Measurements from ENCODE around the gene ALPL. TPM values are rescaled to one million over a fixed set of nuclear protein-coding genes. Genes with fewer than 3 reads are reported as not detected.
"Not testable (repeated sequence)": the region's sequence is repeated elsewhere in the genome, so short reads cannot be mapped to it uniquely, and the experiment has no call there.

Gene ALPL
- total RNA-seq, 8 experiments from 2014 or later, result 0.25 to 19.7 (median 3.0) TPM

DNA sequence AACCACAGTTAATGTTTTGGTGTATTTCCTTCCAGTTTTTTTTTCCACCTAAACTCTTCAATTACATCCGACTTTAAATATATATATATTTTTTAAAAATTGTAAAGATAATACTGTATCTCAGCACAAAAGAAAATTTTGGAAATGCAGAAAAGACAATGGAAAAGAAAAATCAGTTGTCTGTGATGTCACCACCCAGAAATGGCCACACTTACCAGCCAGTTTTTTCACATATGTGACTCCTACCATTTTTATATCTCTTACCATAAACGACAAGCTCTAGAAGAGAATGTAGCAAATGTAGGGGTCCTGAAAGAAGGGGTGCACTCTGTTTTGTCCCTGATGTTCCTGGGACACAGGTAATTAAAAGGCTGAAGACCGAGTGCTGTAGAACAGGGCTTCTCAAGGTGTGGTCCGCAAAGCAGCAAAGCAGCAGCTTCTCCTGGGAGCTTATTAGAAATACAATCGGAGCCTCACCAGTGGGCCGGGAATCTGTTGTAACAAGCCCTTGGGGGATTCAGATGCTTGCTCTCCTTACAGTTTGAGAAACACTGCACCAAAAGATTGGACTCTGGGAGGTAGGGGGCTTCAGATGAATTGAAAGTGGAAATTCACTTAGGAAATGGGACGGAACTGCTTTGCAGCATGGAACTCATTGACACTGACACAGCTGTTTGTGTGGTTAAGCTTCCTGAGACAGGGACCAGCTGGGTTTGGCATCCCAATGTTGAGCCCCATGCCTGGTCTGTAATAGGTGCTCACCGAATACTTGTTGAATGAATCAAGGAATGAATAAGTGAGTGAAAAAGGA, 44.1 kb downstream of the ALPL start:
- Histone ChIP-seq H3K4me3 (no peak overlapping the region), H3K4me1 (replicated peaks in 1 of 2) (peaks cover 5 to 8% of the 10 kb centered on the region in 2 donors), H3K27ac (peak overlapping the region in 1 of 2 donors; percentile 13)
- no peak for ATAC-seq (replicated peaks in 6 of 8)
- in situ Hi-C loops (cut with MboI; ENCODE audit: low pct_unique_long_range_greater_than_20kb in 2 of 9, low sequenced_read_pairs in 9 of 9, unreplicated experiment in 9 of 9), result loop anchor here in 1 of 9 experiments (25.0 kb wide), 1 partner anchor 191 kb away; no protein-coding TSS in a partner anchor
- 14 to 74% (median 41%) methylated on average over 2 to 8 of the region's 8 CpGs for WGBS, 10 experiments

DNA sequence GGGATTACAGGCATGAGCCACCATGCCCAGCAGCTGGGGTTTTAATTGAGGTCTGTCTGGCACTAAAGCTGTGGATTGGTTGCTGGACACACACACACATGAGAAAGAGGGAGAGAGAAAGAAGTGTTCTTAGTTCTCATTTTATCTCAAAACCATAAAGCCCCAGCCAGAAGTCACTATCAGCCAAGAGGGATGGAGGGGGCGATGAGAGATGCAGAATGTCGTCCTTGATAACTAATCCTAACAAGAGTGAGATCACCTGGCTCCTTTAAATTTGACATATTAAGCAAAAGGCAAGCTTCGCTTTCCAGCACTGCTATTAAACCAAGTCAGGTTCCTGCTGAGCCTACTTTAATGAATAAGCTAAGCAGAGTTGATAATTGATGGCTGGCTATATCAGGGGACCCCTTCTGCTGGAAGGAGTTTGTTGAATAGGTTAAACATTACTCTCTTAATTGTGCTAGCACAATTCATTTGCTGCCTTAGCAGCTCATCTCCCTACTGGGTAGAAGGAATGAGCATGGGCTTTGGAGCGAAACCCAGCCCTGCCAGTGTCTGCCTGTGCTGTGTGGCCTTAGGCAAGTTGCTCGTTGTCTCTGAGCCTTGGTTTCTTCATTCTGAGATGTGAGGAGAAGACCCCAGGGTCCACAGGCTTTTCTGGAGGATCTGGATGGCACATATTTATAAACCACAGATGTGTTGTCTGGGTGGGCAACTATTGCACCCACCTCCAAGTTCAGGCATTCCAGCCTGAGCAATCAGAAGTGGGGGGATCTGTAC, 50.8 kb downstream of the ALPL start:
- Histone ChIP-seq H3K4me3 (no peak overlapping the region), H3K27ac (peak overlapping the region in 1 of 2 donors; percentile 15), H3K4me1 (replicated peaks in 1 of 2) (peaks cover 0 to 13% of the 10 kb centered on the region in 2 donors)
- peak in 1 of 8 experiments; percentile 27 for ATAC-seq (replicated peaks in 6 of 8)
- 48 to 82% (median 61%) methylated on average over 2 to 5 of the region's 5 CpGs; no CpG with 5 or more reads in 3 of the 10 experiments for WGBS, 10 experiments
- in situ Hi-C loops (cut with MboI; ENCODE audit: low pct_unique_long_range_greater_than_20kb in 2 of 9, low sequenced_read_pairs in 9 of 9, unreplicated experiment in 9 of 9), result loop anchor here in 1 of 9 experiments (25.0 kb wide), 1 partner anchor 198 kb away; no protein-coding TSS in a partner anchor

DNA sequence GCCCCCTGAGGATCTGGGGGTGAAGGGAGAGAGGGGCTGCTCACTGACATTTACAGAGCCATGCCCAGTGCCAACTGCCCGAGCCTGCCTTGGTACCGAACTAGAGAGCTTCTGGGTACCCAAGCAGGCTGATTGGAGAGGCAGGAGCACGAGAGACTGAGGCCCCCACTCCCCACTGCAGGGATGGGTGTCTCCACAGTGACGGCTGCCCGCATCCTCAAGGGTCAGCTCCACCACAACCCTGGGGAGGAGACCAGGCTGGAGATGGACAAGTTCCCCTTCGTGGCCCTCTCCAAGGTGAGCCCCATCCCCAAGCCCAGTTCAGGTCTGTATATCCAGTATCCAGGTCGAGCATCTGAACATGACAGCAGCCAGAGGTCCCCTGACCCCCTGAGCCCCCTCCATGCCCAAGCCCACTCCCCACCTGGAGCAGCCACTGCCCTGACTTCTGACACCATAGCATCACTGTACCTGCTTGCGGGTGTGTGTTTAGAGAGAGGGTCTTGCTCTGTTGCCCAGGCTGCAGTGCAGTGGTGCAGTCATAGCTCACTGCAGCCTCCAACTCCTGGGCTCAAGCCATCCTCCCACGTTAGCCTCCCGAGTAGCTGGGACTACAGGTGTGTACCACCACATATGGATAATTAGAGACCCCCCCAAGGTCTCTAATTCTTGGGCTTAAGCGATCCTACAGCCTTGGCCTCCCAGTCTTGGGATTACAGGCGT, 51.9 kb downstream of the ALPL start:
- H3K27ac ChIP-seq, result no peak overlapping the region
- ATAC-seq (replicated peaks in 6 of 8), result no peak
- in situ Hi-C loops (cut with MboI; ENCODE audit: low pct_unique_long_range_greater_than_20kb in 2 of 9, low sequenced_read_pairs in 9 of 9, unreplicated experiment in 9 of 9), result loop anchor here in 1 of 9 experiments (25.0 kb wide), 1 partner anchor 199 kb away; no protein-coding TSS in a partner anchor
- no peak overlapping the region for H3K4me3 ChIP-seq
- peaks cover 0 to 21% of the 10 kb centered on the region in 2 donors for H3K4me1 ChIP-seq (replicated peaks in 1 of 2)
- 83 to 100% (median 98%) methylated on average over 2 to 9 of the region's 12 CpGs; no CpG with 5 or more reads in 4 of the 10 experiments for WGBS, 10 experiments

DNA sequence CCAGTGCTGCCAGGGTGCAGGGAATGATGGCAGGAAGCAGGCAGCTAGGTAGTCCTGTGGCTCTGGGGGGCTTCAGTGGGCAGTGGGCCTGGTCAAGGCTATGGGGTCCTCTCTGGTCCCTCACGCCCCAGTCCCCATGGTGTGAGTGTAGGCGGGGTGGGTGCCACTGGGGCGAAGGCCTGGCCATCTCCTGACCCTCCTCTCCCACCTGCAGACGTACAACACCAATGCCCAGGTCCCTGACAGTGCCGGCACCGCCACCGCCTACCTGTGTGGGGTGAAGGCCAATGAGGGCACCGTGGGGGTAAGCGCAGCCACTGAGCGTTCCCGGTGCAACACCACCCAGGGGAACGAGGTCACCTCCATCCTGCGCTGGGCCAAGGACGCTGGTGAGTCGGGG, 53.7 kb downstream of the ALPL start:
- in situ Hi-C loops (cut with MboI; ENCODE audit: low pct_unique_long_range_greater_than_20kb in 2 of 9, low sequenced_read_pairs in 9 of 9, unreplicated experiment in 9 of 9), result loop anchor here in 1 of 9 experiments (25.0 kb wide), 1 partner anchor 201 kb away; no protein-coding TSS in a partner anchor
- Histone ChIP-seq H3K27ac (no peak overlapping the region), H3K4me1 (replicated peaks in 1 of 2) (peaks cover 0 to 21% of the 10 kb centered on the region in 2 donors), H3K4me3 (no peak overlapping the region)
- peak in 1 of 8 experiments; percentile 4 for ATAC-seq (replicated peaks in 6 of 8)
- WGBS, 10 experiments, result 40 to 100% (median 98%) methylated on average over 1 to 6 of the region's 15 CpGs; no CpG with 5 or more reads in 5 of the 10 experiments

DNA sequence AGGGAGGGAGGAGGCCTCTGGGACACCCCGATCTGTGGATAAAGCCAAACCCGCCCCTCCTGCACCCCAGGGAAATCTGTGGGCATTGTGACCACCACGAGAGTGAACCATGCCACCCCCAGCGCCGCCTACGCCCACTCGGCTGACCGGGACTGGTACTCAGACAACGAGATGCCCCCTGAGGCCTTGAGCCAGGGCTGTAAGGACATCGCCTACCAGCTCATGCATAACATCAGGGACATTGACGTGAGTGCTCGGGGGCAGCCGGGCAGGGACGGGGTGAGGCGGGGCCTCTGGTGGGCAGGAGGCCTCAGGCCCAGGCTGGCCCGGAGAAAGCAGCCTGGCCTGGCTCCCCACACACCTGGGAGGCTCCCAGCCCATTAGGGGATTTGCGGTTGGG, 54.7 kb downstream of the ALPL start:
- 90% methylated on average over 2 of the region's 17 CpGs; no CpG with 5 or more reads in 9 of the 10 experiments for WGBS, 10 experiments
- Histone ChIP-seq H3K4me3 (no peak overlapping the region), H3K4me1 (replicated peaks in 1 of 2) (peaks cover 0 to 26% of the 10 kb centered on the region in 2 donors), H3K27ac (no peak overlapping the region)
- in situ Hi-C loops (cut with MboI; ENCODE audit: low pct_unique_long_range_greater_than_20kb in 2 of 9, low sequenced_read_pairs in 9 of 9, unreplicated experiment in 9 of 9), result loop anchor here in 1 of 9 experiments (25.0 kb wide), 1 partner anchor 202 kb away; no protein-coding TSS in a partner anchor
- ATAC-seq (replicated peaks in 6 of 8), result no peak

DNA sequence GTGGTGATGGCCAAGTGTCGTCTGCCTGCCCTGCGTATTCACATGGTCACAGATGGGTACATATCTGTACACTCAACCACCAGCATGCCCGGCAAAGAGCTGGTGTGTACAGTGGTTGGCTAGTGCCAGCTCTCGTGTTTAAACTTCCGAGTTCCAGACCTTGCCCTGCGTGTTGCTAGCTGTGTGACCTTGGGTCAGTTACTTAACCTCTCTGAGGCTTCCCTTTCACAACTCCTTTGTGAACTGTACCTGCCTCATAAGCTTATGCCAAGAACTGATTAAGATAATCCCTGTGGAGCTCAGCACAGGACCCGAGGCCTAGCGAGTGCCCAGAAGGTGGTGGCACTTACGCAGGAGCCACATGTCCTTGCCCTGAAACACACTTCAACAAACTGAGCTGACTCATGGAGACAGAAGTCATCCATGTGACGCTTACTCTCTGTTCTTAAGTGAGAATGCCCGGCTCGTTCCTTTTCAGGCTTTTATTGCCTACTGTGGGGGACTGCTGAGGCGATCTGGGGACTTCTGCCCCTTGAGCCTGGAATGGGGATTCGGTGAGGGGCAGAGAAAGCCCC, 55.4 kb downstream of the ALPL start:
- H3K4me1 ChIP-seq (replicated peaks in 1 of 2), result peaks cover 0 to 25% of the 10 kb centered on the region in 2 donors
- H3K27ac ChIP-seq, result no peak overlapping the region
- in situ Hi-C loops (cut with MboI; ENCODE audit: low pct_unique_long_range_greater_than_20kb in 2 of 9, low sequenced_read_pairs in 9 of 9, unreplicated experiment in 9 of 9), result loop anchor here in 1 of 9 experiments (25.0 kb wide), 1 partner anchor 202 kb away; no protein-coding TSS in a partner anchor
- no peak overlapping the region for H3K4me3 ChIP-seq
- peak in 1 of 8 experiments; percentile 17 for ATAC-seq (replicated peaks in 6 of 8)
- 25 to 100% (median 86%) methylated on average over 1 to 11 of the region's 14 CpGs; no CpG with 5 or more reads in 3 of the 10 experiments for WGBS, 10 experiments

DNA sequence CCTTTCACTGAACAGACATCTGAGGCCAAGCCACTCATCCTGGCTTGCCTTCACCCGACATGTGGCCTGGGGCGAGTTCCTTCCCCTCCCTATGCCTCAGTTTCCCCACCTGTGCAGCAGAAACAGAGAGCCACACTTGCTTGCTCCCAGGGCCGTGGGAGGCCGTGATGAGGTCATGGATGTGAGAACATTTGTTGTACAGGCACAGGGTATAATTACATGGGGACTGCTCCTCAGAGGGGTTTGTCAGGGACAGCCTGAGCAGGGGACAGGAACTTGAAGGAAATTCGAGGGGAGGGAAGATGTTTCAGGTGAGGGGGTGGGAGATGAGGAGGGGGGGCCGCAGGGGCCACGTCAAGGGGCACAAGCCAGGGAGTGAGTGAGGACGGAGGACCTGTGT, 56.1 kb downstream of the ALPL start:
- 40 to 80% methylated on average over 1 of the region's 8 CpGs; no CpG with 5 or more reads in 8 of the 10 experiments for WGBS, 10 experiments
- in situ Hi-C loops (cut with MboI; ENCODE audit: low pct_unique_long_range_greater_than_20kb in 2 of 9, low sequenced_read_pairs in 9 of 9, unreplicated experiment in 9 of 9), result loop anchor here in 1 of 9 experiments (25.0 kb wide), 1 partner anchor 203 kb away; no protein-coding TSS in a partner anchor
- no peak overlapping the region for H3K4me3 ChIP-seq
- peak in 2 of 8 experiments; percentile 19 to 33 for ATAC-seq (replicated peaks in 6 of 8)
- H3K27ac ChIP-seq, result no peak overlapping the region
- H3K4me1 ChIP-seq (replicated peaks in 1 of 2), result peaks cover 3 to 20% of the 10 kb centered on the region in 2 donors

DNA sequence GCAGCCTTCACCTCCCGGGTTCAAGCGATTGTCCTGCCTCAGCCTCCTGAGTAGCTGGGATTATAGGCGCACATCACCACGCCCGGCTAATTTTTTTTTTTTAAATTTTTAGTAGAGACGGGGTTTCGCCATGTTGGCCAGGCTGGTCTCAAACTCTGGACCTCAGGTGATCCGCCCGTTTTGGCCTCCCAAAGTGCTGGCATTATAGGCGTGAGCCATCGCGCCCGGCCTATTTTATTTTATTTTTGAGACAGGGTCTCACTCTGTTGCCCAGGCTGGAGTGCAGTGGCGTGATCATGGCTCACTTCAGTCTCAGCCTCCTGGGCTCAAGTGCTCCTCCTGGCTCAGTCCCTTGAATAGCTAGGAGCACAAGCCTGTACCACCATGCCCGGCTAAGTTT, 57.1 kb downstream of the ALPL start:
- H3K4me3 ChIP-seq; H3K27ac ChIP-seq; ATAC-seq (replicated peaks in 6 of 8): not testable (repeated sequence)
- in situ Hi-C loops (cut with MboI; ENCODE audit: low pct_unique_long_range_greater_than_20kb in 2 of 9, low sequenced_read_pairs in 9 of 9, unreplicated experiment in 9 of 9), result loop anchor here in 1 of 9 experiments (25.0 kb wide), 1 partner anchor 204 kb away; no protein-coding TSS in a partner anchor
- 78 to 100% (median 95%) methylated on average over 1 to 14 of the region's 15 CpGs; no CpG with 5 or more reads in 1 of the 10 experiments for WGBS, 10 experiments
- H3K4me1 ChIP-seq (replicated peaks in 1 of 2), result peaks cover 5 to 18% of the 10 kb centered on the region in 2 donors

DNA sequence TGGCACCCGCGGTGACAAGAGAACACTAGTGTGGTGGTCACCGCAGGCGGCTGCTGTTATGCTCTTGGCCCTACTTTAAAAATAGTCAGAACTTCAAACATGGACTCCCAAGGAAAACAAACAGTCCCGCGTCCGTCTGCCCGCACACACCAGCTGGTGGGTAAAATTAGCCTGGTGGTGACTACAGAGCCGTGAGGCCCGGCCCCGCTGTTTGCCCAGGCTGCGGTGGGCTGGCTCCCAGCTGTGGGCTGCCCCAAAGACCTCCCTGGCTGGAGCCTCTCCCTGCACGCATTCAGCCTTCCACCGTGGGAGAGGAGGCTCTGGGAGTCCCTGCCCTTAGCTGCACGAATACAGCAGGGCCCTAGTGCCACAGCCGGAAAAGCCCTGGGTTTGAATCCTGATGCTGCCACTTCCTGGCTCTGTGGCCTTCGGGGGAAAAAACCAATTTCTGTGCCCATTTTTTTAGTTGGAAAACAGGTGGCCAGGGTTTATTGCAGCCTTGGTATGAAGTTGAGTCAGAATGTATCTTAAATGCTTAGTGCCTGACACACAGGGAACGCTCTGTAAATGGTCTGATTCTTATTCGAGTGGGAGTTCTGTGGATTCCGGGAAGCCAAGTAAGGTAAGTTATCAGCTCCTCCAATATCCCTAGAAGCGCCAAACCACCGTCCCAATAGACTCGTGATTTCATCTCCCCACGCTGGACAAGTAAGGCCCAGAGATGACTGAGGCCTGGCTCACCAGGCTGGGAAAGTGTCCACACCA, 58.2 kb downstream of the ALPL start:
- H3K4me3 ChIP-seq, result no peak overlapping the region
- in situ Hi-C loops (cut with MboI; ENCODE audit: low pct_unique_long_range_greater_than_20kb in 2 of 9, low sequenced_read_pairs in 9 of 9, unreplicated experiment in 9 of 9), result loop anchor here in 1 of 9 experiments (25.0 kb wide), 1 partner anchor 205 kb away; no protein-coding TSS in a partner anchor
- H3K27ac ChIP-seq, result no peak overlapping the region
- ATAC-seq (replicated peaks in 6 of 8), result peak in 1 of 8 experiments; percentile 53
- WGBS, 10 experiments, result 20 to 100% (median 80%) methylated on average over 1 to 15 of the region's 24 CpGs; no CpG with 5 or more reads in 2 of the 10 experiments
- H3K4me1 ChIP-seq (replicated peaks in 1 of 2), result peaks cover 5 to 18% of the 10 kb centered on the region in 2 donors

DNA sequence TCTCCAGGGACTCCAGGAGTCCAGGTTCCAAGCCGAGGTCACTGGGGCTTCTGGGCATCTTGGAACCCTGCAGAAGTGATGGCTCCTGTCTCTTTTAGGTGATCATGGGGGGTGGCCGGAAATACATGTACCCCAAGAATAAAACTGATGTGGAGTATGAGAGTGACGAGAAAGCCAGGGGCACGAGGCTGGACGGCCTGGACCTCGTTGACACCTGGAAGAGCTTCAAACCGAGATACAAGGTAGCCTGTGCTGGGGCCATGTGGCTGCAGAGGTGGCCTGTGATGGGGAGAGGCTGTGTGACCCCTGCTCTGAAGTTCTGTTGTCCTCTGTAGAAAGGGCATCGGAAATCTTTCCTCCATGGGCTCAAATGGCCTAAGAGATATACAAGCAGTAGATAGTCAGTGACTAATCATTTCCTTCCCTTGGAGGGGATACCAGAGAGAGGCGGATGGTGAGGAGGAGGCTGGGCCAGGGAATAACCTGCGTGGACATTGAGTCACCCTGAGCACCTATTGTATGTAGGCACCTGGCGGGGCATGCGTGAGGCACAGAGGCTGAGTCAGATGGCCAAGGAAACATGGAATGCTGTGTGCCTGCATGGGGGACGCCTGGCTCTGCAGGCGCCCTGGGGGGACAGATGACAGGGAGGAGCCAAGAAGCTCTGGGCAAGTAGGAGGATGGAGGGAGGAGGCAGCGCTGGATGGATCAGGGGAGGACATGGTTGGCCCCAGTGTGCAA, 59.0 kb downstream of the ALPL start:
- 65 to 100% (median 90%) methylated on average over 1 to 14 of the region's 15 CpGs; no CpG with 5 or more reads in 3 of the 10 experiments for WGBS, 10 experiments
- peaks cover 5 to 18% of the 10 kb centered on the region in 2 donors for H3K4me1 ChIP-seq (replicated peaks in 1 of 2)
- H3K27ac ChIP-seq, result no peak overlapping the region
- peak in 4 of 8 experiments; percentile 13 to 27 (median 21) for ATAC-seq (replicated peaks in 6 of 8)
- in situ Hi-C loops (cut with MboI; ENCODE audit: low pct_unique_long_range_greater_than_20kb in 2 of 9, low sequenced_read_pairs in 9 of 9, unreplicated experiment in 9 of 9), result loop anchor here in 1 of 9 experiments (25.0 kb wide), 1 partner anchor 206 kb away; no protein-coding TSS in a partner anchor
- no peak overlapping the region for H3K4me3 ChIP-seq

Data from motor neuron (in vitro differentiated cells).